ENCODE results near the gene CFAP99.

DNA sequence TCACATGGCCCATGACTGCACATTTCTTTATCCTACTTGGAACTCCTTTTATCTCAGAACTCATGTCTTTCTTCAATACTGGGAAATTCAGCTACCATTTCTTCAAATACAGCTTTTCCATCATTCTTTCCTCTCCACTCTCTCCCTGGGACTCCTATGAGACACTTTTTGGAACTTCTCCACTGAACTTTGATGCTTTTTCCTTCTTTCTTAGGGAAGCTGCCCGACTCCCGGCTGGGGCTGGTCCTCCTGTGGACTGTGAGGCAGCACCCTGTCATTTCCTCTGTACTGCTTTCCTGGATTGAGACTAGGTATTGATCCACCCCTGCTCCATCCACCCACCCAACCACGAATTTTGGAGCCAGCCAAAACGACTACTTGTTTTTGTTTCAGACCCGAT is 40.4 kb upstream of the CFAP99 start:
- TF ChIP-seq ZNF384 (IDR thresholded peaks at IDR 0.05) (no peak), BHLHE40 (IDR thresholded peaks at IDR 0.05; ENCODE audit: borderline replicate concordance) (no peak)

All from HEK293T (cell line).